ENCODE results near the gene FAM229B.
"Not testable (repeated sequence)": the region's sequence is repeated elsewhere in the genome, so short reads cannot be mapped to it uniquely, and the experiment has no call there.

FAM229B gene

DNA sequence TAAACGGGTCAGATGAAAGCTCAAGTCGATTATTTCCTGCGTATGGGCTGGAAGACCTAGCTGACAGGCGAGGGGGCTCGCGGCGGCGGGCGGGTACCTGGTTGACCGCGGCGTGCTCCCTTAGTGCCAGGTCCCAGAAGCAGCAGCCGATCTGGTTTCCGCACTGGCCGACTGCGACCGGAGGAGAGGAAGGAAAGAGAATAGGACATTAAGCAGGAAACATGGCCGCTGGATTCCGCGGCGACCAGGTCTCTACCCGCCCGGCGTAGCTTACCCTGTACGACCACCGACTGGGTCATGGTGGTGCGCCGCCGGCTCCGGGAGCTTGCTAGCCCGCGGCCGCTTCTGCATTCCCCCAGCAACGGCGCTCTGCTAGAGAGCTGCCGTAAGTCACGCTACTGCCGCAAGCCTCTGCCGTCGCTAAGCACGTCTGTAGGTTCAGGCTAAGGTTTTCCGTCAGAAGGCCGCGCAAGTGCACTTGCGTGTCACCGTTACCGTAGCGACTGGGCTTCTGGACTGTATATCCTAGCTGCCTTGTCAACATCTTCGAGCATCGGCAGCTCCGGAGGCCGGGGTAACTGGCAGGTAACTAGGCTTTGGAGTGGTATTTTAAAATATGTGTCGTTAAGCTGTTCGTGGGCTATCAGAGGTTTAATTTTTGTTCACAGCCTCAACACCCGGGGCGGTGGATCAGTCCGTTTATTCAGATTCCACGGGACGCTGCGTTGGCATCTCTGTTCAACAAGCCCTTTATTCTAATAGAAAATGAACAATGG lies at the start of gene FAM229B, which contains the start of gene TUBE1:
FAM229B (plus strand) TSS at position 456 of the 776 bp plus-strand sequence. CDS start 11,693 bp downstream, outside the sequence.
TUBE1 (minus strand) TSS at position 347 of the 776 bp plus-strand sequence; CDS start at position 299, 48 bp downstream.
- no peak for DNase-seq

DNA sequence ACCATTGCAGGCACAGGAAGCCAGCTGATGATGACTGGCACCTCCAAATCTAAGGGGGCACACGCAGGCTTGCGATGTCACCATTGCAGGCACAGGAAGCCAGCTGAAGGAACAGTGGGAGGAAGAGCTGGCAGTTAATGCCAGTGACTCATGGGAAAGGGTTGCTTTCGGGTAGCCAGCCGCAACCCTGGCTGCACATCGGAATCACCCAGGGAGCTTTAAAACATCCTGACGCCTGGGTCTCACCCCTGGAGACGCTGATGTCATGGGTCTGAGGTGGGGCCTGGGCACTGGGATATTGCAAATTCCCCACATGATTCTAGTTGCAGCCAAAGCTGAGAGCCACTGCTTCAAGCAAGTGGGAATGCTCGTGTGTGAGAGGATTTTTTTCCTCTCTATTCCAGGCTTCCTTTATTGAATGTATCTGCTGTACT lies 49.6 kb upstream of the FAM229B start:
- DNase-seq = no peak

GRCh38 chr6:112038268-112038667 lies 49.1 kb upstream of the FAM229B start:
- no peak for DNase-seq

DNA sequence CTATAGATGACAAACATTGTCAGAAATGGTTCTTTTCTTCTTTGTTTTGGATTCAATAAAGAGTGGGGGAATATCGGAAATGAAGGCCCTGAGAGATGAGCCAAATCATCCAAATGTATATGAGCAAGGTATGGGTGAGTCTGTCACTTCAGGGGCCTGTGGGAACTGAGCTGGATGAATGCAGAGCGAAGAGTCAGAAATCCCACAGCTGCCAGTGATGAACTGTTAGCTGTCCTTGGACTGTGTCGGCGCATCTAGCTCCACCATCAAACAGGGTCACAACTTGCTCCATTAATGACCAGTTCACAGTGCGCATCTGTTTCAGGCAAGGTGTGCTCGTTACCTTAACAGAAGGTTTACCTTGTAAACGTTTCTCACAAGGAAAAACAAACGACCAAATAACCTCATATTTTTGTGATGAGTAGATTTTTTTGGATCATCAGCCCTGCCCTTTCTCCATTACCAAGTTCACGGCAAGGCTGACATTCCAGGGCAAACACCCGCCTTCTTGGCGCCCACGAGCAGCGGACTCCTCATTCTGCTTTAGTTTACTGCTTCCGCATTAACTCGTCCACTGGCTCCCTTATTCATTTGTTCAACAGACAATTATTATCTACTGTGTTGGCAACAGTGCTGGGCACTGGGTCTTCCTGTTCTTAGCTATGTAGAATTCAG lies 48.5 kb upstream of the FAM229B start:
- no peak for DNase-seq

DNA sequence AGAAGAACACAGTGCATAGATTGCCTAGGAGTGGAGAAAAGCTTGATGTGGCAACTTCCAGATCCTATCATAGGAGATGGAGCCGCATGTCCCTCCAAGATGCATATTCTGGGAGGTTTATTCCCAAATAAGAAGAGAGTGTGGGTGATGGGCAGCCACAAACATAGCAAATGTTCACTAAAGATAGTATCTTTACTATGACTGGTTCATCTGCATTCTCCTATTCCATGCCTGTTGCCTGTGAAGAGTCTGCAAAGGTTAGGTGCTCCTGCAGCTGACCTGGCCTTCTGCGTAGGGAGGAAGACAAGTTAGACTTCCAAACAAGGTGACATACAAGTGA lies 48.0 kb upstream of the FAM229B start:
- DNase-seq = no peak

- DNase-seq = no peak
Observed at GRCh38 chr6:112040956-112041355, 46.4 kb upstream of the FAM229B start.

DNA sequence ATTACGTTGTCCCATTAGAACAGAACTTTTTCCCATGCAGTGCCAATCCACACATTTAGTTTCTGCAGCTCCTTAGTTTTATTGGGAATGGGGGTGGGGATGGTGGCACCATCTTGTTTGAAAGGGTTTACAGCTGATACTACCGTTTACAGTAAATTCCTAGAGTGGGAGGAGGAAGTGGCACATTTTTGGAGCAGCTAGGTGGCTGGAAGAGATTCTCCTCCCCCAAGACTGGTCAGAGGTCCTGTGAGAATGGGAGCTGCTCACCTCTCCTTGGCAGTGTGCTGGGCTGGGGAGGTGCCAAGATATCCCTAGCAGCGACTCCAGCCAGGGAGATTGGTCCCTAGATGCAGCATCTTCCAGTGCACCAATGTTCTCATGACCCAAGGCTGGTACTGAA lies 45.9 kb upstream of the FAM229B start:
- no peak for DNase-seq

- DNase-seq = no peak
Observed at GRCh38 chr6:112043032-112044007, 44.1 kb upstream of the FAM229B start.

GRCh38 chr6:112044196-112044595 lies 43.2 kb upstream of the FAM229B start:
- DNase-seq = no peak

DNA sequence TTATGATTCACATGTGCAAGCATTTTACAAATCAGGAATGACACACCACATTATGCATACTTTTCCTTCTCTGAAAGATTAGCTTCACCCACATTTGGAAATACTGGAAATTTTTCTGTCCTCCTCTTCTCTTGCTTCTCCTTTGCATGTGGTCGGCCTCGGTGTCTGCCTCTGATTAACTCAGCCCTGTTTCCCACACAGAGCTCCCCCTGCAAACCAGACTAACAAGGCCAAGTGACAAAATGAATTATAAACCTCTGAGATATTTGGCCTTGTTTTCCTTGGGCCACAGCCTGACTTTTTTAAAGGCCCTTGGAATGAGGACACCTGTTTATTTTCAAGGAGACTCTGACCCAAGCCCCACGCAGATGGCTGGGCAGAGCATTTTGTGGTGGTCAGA lies 42.5 kb upstream of the FAM229B start:
- DNase-seq = no peak

- DNase-seq = not testable (repeated sequence)
Observed at GRCh38 chr6:112047523-112047922, 39.9 kb upstream of the FAM229B start.

DNA sequence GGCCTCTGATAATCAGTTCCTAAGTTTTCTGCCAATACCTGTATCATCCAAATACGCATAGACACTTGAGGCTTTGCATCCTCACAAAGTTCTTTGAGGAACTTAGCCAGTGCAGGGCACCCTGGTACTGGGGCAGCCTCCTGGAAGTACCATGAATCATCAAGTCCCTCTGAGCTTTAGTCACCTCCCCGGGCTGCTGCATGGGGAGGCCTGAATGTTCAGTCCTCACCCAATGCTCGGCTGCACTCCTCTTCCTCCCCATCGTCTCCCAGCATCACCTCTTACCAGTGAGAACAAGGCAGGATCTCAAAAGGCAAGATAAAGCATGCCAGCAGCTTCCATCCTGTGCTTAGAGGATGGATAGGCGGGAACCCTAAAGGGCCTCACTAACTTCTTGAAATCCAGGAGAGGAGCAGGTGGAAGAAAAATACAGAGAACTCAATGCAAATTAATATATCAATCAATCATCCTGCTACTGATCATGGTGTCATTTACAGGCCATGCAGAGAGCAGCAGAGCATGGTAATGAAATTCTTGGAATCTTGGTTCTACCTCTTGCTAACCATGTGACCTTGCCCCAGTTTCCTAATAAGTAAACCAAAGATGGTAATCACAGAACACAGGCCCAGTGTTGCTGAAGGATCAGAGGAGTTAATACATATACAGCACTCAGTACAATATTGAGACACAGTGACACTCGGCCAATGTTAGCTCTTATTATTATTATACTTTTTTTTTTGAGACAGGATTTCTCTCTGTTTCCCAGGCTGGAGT lies 38.2 kb upstream of the FAM229B start:
- no peak for DNase-seq

GRCh38 chr6:112049996-112050395 lies 37.4 kb upstream of the FAM229B start:
- no peak for DNase-seq

DNA sequence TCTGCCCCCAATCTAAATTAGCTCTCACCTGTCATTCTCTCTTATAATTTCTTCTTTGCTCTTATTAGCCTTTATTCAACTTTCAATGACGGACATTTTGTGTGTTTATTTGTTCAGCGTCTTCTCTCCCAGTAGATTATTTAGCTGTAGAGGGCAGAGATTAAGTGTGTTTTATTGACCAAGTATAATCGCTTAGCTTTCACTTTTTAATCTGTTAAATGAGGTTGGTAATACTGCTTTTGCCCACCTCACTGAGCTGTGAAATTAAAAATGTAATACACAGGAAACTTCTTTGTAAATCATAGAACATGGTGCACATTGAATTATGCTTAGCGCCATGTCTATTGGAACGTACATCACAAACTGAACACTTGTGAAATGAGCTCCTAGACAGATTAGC lies 37.0 kb upstream of the FAM229B start:
- DNase-seq = no peak

- DNase-seq = not testable (repeated sequence)
Observed at GRCh38 chr6:112051251-112051740, 36.1 kb upstream of the FAM229B start.

DNA sequence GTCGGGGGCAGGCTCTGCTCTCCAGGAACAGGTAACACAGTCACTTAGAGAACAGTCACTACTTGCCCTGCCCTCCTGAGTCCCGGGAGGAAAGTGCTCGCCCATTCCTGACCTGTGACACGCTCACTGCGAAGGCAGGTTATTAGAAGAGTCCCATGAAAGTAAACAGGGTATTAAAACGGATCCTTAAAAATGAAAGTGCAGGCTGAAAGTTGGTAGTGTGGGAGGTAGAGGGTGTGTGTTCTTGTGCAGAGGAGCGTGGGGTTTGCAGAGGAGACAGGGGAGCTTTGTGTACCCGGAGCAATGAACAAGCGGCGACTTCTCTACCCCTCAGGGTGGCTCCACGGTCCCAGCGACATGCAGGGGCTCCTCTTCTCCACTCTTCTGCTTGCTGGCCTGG lies 33.4 kb upstream of the FAM229B start, which contains the start of gene CCN6:
CCN6 (plus strand) TSS at position 104 of the 400 bp plus-strand sequence; CDS start at position 358, 254 bp downstream.
- DNase-seq = no peak

DNA sequence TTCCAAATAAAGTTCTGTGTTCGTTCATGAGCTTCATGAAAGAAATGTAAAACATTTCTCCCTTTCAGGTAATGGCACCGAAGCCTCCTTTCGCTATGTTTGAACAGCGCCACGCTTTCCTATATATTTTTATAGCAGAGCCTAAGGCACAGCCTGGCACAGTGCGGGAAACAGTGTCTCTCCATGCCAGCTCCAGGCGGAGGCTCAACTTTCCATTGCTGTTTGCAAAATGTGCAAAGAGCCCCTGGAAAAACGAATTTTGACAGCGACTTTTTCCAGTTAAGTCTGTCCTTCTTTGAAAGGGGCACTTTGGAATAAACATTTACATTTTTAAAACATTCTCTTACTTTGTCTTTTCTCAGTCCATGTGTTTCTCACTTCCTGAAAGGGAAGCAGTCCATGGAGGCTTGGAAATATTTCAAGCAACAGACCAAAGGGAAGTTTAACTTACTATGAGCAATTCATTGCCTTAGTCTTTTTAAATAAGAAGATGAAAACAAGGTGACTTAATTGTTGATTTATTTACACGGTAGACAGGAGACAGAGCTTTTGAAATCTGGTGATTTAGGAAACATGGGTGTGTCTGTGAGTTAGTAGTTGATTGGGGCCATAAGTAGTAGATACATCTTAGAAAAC lies 32.7 kb upstream of the FAM229B start:
- DNase-seq = no peak

DNA sequence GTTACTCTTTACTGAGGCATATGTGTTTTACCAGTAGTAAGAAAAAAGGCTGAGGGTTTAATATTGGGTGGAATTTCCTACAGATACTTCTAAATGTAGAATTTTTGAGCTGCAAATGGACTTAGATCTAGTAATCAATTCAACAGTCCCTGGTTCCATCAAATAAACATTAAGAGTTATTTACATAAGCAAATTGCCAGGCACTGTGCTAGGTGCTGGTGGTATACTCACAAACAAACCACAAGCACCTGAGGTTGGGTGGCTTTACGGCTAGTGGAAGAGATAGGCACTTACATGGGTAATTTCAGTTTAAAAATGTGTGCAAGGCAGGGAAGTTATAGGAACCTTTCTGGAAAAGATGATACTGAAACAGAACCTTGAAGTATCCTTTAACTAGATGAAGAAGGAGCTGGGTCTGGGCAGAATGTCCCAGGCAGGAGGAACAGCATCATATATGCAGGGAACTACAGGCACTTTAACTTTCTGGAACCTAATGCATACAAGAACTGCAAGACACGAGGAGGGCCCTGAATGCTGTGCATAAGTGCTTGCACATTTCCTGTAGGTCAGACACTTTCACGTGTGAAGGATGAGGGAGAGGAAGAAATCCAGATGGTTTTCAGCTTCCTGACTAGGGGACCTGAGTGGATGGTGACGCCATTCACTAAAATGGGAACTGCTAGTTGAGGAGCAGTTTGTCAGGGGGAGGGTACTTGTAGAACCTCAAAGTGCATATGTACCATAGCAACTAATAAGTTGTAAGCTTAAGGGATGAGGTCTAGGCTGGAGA lies 29.0 kb upstream of the FAM229B start:
- no peak for DNase-seq

DNA sequence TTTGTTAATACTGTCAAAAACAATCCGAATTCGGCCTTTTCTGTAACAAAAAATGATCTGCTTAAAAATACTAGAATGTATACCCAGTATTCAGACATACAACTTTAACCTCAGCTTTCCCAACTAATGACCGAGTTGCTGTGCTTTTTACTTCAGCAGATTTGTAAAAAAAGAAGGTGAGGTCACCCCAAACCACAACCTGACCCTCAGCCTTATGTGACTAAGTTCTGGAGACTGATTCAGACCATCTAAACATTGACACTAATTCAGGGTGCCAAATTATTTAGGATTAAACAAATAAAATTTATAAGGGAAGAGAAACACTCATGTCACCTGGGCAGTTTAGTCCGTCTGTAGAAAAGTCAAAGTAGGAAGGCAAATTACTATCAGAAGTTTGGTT lies 25.8 kb upstream of the FAM229B start:
- no peak for DNase-seq

- no peak for DNase-seq
Observed at GRCh38 chr6:112062966-112063365, 24.4 kb upstream of the FAM229B start.
